VCaP (cell line): ENCODE results near the gene STS.

ENCODE experiments used
- H3K27ac ChIP-seq: fragments of 450-650 bp; 2 replicates; pipeline ENCODE4 v1.5.1; 2017
- CTCF ChIP-seq: fragments of 450-650 bp; conservative IDR thresholded peaks from 2 replicates; pipeline ENCODE4 v1.5.1; 2017; ENCODE audit warnings: mild to moderate bottlenecking, moderate library complexity

The STS gene, protein sequence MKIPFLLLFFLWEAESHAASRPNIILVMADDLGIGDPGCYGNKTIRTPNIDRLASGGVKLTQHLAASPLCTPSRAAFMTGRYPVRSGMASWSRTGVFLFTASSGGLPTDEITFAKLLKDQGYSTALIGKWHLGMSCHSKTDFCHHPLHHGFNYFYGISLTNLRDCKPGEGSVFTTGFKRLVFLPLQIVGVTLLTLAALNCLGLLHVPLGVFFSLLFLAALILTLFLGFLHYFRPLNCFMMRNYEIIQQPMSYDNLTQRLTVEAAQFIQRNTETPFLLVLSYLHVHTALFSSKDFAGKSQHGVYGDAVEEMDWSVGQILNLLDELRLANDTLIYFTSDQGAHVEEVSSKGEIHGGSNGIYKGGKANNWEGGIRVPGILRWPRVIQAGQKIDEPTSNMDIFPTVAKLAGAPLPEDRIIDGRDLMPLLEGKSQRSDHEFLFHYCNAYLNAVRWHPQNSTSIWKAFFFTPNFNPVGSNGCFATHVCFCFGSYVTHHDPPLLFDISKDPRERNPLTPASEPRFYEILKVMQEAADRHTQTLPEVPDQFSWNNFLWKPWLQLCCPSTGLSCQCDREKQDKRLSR

GRCh38 chrX:7147413-7147977, at the start of gene STS:
Gene STS, plus strand, starts transcription at chrX:7147712. Its CDS starts 105,488 bp downstream, at chrX:7253200.
- TF ChIP-seq CTCF: no peak
- H3K27ac ChIP-seq: peak within 1 kb of the TSS; percentile 87

GRCh38 chrX:7100022-7100421, 47.5 kb upstream of the STS start:
- TF ChIP-seq CTCF: no peak

DNA sequence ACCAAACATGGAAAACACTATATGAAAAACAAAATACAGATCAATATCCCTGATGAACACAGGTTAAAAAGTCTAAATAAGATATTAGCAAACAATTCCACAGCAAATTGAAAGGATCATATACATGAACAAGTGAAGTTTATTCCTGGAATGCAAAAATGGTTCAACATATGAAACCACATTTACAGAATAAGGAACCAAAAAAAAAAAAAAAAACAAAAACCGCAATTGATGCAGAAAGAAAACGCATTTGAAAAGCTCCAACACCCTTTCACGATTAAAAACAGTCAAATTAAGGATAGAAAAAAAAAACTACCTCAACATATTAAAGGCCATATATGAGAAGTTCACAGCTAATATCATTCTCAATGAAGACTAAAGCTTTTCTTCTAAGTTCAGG, 45.4 kb upstream of the STS start:
- TF ChIP-seq CTCF: no peak
- H3K27ac ChIP-seq: no peak overlapping the region

More at GRCh38 chrX:7100022-7100421, 47.5 kb upstream of the STS start:
- no peak overlapping the region for H3K27ac ChIP-seq

DNA sequence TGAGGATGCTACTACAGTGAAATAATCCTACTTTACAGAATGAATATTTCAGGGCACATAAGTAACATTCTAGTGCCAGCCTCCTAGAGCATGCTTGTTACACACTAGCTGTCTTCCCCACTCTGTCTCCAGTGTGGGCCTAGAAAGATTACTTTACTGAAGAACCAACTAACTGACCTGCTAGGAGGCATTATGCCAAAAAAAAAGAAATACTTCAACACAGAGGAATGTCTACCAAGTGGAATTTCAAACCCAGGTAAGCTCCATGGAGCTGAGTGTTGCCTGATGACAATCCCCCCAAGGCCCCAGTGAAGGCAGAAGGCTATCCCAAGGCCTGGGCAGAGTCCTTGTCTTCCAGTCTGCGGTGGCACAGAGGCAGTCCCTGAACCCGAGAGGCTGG, 40.9 kb upstream of the STS start:
- no peak overlapping the region for H3K27ac ChIP-seq
- no peak for TF ChIP-seq CTCF

DNA sequence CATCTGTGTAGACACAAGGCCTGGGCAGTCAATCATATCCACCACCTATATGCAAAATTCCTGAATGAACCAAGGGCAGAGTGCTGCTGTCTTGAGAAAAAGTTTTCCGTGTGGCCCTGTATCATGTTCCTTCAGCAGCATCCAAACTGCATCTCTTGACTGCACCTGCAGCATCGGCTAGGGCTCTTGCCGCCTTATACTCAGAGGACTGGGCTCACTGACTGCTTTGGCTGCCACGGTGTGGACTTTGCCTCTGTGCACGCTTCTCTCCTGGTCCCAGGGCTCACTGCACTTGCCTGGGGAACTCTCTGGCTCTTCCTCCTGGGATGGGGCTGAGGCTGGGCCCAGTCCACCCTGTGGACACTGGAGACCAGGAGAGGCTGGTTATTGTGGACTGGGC, 39.5 kb upstream of the STS start:
- no peak overlapping the region for H3K27ac ChIP-seq
- no peak for TF ChIP-seq CTCF

GRCh38 chrX:7109049-7109531, 38.4 kb upstream of the STS start:
- no peak overlapping the region for H3K27ac ChIP-seq
- no peak for TF ChIP-seq CTCF
